GOT3 (cell line): ENCODE measurements around the gene KLRK1.
"Not testable (repeated sequence)": the region's sequence is repeated elsewhere in the genome, so short reads cannot be mapped to it uniquely, and the experiment has no call there.

Experiments used
- DNase-seq: peaks from one replicate; lab custom pipeline; 2025; ENCODE audit warnings: mixed read lengths; lab: John Stamatoyannopoulos, UW

The KLRK1 gene

GRCh38 chr12:10389904-10390303 lies at the start of gene KLRK1:
TSS of gene KLRK1 (minus strand) at chr12:10390041. CDS start at chr12:10388810, 1,231 bp downstream.
- no peak for DNase-seq

- DNase-seq: not testable (repeated sequence)
These were observed 47.8 kb upstream of the KLRK1 start for GRCh38 chr12:10437601-10438000.

- not testable (repeated sequence) for DNase-seq
These were observed 46.0 kb upstream of the KLRK1 start, which contains the start of gene KLRC2 for GRCh38 chr12:10435816-10436215. TSS of gene KLRC2 (minus strand) at chr12:10436010. CDS start at chr12:10435986, 24 bp downstream.

- not testable (repeated sequence) for DNase-seq
These were observed 40.8 kb upstream of the KLRK1 start for GRCh38 chr12:10430623-10431022.

GRCh38 chr12:10425938-10426337 lies 36.1 kb upstream of the KLRK1 start:
- not testable (repeated sequence) for DNase-seq

- DNase-seq: not testable (repeated sequence)
These were observed 34.5 kb upstream of the KLRK1 start for GRCh38 chr12:10424260-10424899.

- not testable (repeated sequence) for DNase-seq
These were observed 32.3 kb upstream of the KLRK1 start for GRCh38 chr12:10422159-10422558.

- DNase-seq: not testable (repeated sequence)
These were observed 30.5 kb upstream of the KLRK1 start, which contains the start of gene KLRC3 for GRCh38 chr12:10420334-10420733. TSS of gene KLRC3 (minus strand) at chr12:10420595. CDS start at chr12:10420550, 45 bp downstream.

GRCh38 chr12:10409392-10409791 lies 19.6 kb upstream of the KLRK1 start, which contains the start of gene KLRC4:
TSS of gene KLRC4 (minus strand) at chr12:10409757. CDS start at chr12:10409575, 182 bp downstream.
- no peak for DNase-seq

GRCh38 chr12:10408842-10409241 lies 19.0 kb upstream of the KLRK1 start:
- no peak for DNase-seq

GRCh38 chr12:10406725-10407124 lies 16.9 kb upstream of the KLRK1 start:
- DNase-seq: no peak

- DNase-seq: no peak
These were observed 15.5 kb upstream of the KLRK1 start for GRCh38 chr12:10405294-10405693.

- DNase-seq: no peak
These were observed 15.0 kb upstream of the KLRK1 start for GRCh38 chr12:10404798-10405197.

GRCh38 chr12:10400829-10401228 lies 11.0 kb upstream of the KLRK1 start:
- no peak for DNase-seq

GRCh38 chr12:10398168-10398567 lies 8.3 kb upstream of the KLRK1 start:
- no peak for DNase-seq

GRCh38 chr12:10397296-10397695 lies 7.5 kb upstream of the KLRK1 start:
- DNase-seq: no peak

- not testable (repeated sequence) for DNase-seq
These were observed 6.3 kb upstream of the KLRK1 start for GRCh38 chr12:10396176-10396575.

- no peak for DNase-seq
These were observed 5.7 kb upstream of the KLRK1 start for GRCh38 chr12:10395390-10395998.

GRCh38 chr12:10394531-10395152 lies 4.8 kb upstream of the KLRK1 start:
- not testable (repeated sequence) for DNase-seq

- DNase-seq: no peak
These were observed 3.5 kb upstream of the KLRK1 start for GRCh38 chr12:10393291-10393690.

GRCh38 chr12:10392394-10392930 lies 2.6 kb upstream of the KLRK1 start:
- DNase-seq: no peak

- DNase-seq: not testable (repeated sequence)
These were observed 1.1 kb upstream of the KLRK1 start for GRCh38 chr12:10390991-10391390.
